Suprapubic skin (tissue), 4 donors: Measurements from ENCODE around the gene RBM28. TPM values are rescaled to one million over a fixed set of nuclear protein-coding genes. Genes with fewer than 3 reads are reported as not detected.
A peak's percentile ranks its signal among the peaks of the same experiment; 100 is the strongest.

Experiments
- DNase-seq, 2 donors: peaks; one replicate each; pipeline ENCODE4 v3.0.0-alpha.2; 2019; ENCODE audit warnings: low spot score in 2 of 2
- H3K27ac ChIP-seq: fragments of 200-600 bp; sonication (generic); one replicate; pipeline ENCODE4 v1.5.1; 2019
- H3K27me3 ChIP-seq: fragments of 200-600 bp; sonication (generic); one replicate; pipeline ENCODE4 v1.5.1; 2019
- H3K36me3 ChIP-seq: fragments of 200-600 bp; sonication (generic); one replicate; pipeline ENCODE4 v1.5.1; 2019
- H3K4me1 ChIP-seq: fragments of 200-600 bp; sonication (generic); one replicate; pipeline ENCODE4 v1.5.1; 2019
- H3K4me3 ChIP-seq: fragments of 200-600 bp; sonication (generic); one replicate; pipeline ENCODE4 v1.5.1; 2019; ENCODE audit warnings: mild to moderate bottlenecking
- H3K9me3 ChIP-seq: fragments of 200-600 bp; sonication (generic); one replicate; pipeline ENCODE4 v1.5.1; 2019
- CTCF ChIP-seq, 2 donors: fragments of 200-600 bp in 1 of 2; fragments of 450-650 bp in 1 of 2; sonication (generic) in 1 of 2; IDR thresholded peaks; one replicate each; pipeline ENCODE4 v1.5.1; 2016 to 2019; ENCODE audit warnings: antibody characterized with exemption in 2 of 2, mild to moderate bottlenecking in 1 of 2, moderate library complexity in 1 of 2
- EP300 ChIP-seq: sonication (generic); formaldehyde crosslinking; IDR thresholded peaks from one replicate; pipeline ENCODE4 v1.6.1; 2017; ENCODE audit warnings: antibody characterized with exemption
- POLR2A ChIP-seq, 2 donors: fragments of 450-650 bp; IDR thresholded peaks; one replicate each; pipeline ENCODE4 v1.6.1; 2017; ENCODE audit warnings: antibody characterized with exemption in 2 of 2, mild to moderate bottlenecking in 2 of 2, moderate library complexity in 2 of 2
- POLR2AphosphoS5 ChIP-seq, 3 donors: sonication (generic); formaldehyde crosslinking; IDR thresholded peaks; one replicate each; pipeline ENCODE4 v1.6.1; 2017; ENCODE audit warnings: antibody characterized with exemption in 3 of 3
- WGBS: methylation state at CpG from one replicate; pipeline ENCODE4 v1.1.5; 2018; 5-methylcytosine and 5-hydroxymethylcytosine counted together
- total RNA-seq, 4 donors: library from RNA; depleted of rRNA; stranded (reverse); fragments of >200 nt; gene quantifications; one replicate each; pipeline ENCODE4 v1.1.0, GENCODE V29; 2016

The RBM28 gene
- total RNA-seq: 10 to 100 TPM; 16.9 to 34.9 (median 25.6) TPM

DNA sequence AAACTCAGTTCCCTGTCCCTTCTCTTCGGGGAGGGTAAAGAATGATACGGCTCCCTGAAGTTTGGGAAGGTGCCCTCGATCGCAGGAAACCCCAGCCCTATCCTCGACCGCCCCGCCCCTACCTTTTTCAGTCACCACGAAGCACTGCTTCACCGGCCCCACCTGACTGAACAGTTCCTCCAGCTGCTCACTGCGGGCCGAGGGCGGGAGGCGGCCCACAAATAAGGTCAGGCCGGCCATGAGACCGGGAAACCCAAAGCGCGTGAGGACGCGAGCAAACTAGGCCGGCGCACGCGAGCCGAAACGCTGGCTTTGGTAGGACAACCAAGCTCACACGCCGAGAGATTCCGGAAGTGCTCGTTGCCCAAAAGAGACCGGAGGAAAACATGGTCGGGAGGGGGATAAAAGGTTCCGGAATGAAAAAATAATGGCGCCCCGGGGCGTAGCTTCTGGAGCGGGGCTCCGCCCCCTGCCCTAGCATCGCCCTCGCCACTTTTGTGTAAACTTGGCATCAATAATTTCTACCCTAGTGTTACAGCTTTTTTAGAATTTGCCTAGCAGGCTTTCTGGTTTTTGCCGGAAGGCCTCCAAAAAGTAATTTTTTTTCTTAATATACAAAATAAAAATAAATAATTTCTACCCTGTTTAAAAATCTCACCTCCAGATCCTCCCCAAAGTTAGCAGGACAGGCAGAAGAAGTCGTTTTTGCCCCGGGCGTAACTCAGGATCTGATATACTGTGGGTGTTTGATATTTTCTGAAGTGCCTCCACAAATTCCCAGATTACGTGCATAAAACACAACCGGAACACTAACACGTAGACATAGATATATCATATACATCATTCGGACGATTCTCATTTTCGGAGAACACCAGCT is at the start of gene RBM28:
RBM28 (minus strand) TSS at position 355 of the 877 bp plus-strand sequence; CDS start at position 240, 115 bp downstream.
- TF ChIP-seq POLR2AphosphoS5 (IDR thresholded peaks at IDR 0.05) (peak in 2 of 3 donors; percentile 41 to 94), EP300 (no peak), POLR2A (IDR thresholded peaks at IDR 0.05) (peak in 1 of 2 donors; percentile 29), CTCF (IDR thresholded peaks at IDR 0.05) (no peak)
- 11% methylated on average over 49 of the region's 49 CpGs for WGBS

DNA sequence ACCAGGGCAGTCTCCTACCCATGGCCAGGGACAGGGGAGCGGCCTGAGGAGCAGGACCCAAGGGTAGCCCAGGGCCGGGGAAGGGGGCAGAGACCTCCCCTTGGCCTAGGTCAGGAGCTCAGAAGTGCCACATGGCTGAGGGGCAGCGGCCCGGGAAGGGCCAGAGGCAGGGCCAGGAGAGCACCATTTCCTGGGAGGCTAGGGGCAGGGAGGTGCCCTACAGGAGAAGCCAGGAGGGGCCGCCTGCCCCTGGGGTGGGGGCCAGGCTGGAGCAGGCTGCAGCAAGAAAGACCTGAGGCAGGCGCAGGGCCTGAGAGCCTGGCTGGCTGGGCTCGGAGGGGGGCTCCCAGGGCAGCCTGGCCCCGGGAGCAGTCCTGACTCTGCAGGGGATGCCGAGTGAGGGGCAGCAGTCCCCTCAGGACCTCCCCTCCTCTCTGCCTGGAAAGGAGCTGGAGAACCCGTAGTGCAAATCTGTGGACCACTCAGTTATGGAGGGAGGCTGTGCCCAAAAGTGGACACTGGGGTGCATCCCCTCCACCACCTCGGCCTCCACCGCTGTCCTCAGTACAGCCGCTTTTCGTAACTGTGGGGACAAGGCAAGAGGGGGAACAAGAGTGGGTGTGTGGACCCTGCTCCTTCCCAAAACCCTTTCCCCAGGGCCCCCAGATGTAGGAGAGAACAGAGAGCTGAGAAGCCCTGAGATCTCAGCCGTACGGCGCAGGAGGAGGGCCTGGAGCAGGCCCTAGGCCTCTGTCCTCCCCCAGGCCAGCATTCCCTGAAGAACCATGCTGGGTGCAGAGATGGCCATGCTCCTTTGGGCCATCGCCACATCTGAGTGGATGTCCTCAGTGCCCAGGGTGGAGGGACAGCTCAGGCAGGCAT is 49.0 kb upstream of the RBM28 start:
- TF ChIP-seq CTCF (IDR thresholded peaks at IDR 0.05) (no peak), POLR2A (IDR thresholded peaks at IDR 0.05) (no peak), POLR2AphosphoS5 (IDR thresholded peaks at IDR 0.05) (no peak)
- peak in 1 of 2 donors; percentile 60 for DNase-seq
- H3K27ac ChIP-seq: no peak overlapping the region
- peaks cover 3% of the 10 kb centered on the region for H3K4me1 ChIP-seq
- no peak overlapping the region for H3K4me3 ChIP-seq
- H3K36me3 ChIP-seq: peaks cover 63% of the 10 kb centered on the region
- no peaks in the 10 kb centered on the region for H3K27me3 ChIP-seq
- 94% methylated on average over 11 of the region's 18 CpGs for WGBS
- no peaks in the 10 kb centered on the region for H3K9me3 ChIP-seq

More for the DNA sequence above, at the start of gene RBM28:
- H3K4me3 ChIP-seq: peak within 1 kb of the TSS; percentile 83
- peaks cover 23% of the 10 kb centered on the region for H3K4me1 ChIP-seq
- H3K9me3 ChIP-seq: no peaks in the 10 kb centered on the region
- peak; percentile 93 for DNase-seq
- H3K27ac ChIP-seq: peak within 1 kb of the TSS; percentile 82
- no peaks in the 10 kb centered on the region for H3K27me3 ChIP-seq
- peaks cover 10% of the 10 kb centered on the region for H3K36me3 ChIP-seq

GRCh38 chr7:128391805-128392204 is 48.1 kb upstream of the RBM28 start:
- Histone ChIP-seq H3K9me3 (no peaks in the 10 kb centered on the region), H3K27me3 (no peaks in the 10 kb centered on the region), H3K27ac (no peak overlapping the region), H3K36me3 (peaks cover 54% of the 10 kb centered on the region), H3K4me1 (peaks cover 9% of the 10 kb centered on the region), H3K4me3 (no peak overlapping the region)
- peak in 1 of 2 donors; percentile 47 for DNase-seq
- WGBS: 100% methylated on average over 5 of the region's 7 CpGs
- TF ChIP-seq POLR2A (IDR thresholded peaks at IDR 0.05) (no peak), EP300 (no peak), CTCF (IDR thresholded peaks at IDR 0.05) (no peak), POLR2AphosphoS5 (IDR thresholded peaks at IDR 0.05) (no peak)

DNA sequence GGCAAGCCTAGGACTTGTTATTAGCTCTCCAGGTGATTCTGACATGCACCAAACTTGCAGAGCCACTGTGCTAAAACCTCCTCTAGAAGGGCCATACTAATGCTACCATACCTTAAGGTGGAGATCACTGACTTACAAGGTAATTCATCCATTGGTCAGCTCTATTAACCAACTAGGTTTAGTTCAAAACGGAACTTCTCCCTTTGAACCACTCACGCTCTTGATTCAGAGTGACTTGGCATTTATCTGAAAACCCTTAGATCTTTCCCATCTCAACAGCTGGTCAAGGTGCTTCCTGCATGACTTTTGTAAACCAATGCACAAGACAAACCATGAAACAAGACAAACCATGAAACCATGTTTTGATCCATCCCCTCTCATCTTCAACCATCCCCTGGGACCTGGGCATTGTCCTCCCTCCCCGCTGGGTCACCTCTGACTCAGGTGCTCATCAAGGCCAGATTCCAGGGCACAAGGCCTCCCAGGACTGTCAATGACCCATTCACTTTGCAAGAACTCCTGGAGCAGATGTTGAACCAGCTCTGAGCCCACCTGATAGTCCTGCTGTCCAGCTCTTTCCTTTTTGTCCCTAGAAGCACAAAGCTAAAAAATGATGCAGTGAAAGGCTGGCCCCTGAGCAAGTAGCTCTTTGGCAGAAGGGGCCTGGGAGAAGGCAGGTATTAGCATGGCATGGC is 47.3 kb upstream of the RBM28 start:
- peaks cover 9% of the 10 kb centered on the region for H3K4me1 ChIP-seq
- WGBS: 90% methylated on average over 3 of the region's 3 CpGs
- H3K9me3 ChIP-seq: no peaks in the 10 kb centered on the region
- no peak overlapping the region for H3K4me3 ChIP-seq
- DNase-seq: peak in 1 of 2 donors; percentile 74
- H3K27me3 ChIP-seq: no peaks in the 10 kb centered on the region
- H3K36me3 ChIP-seq: peaks cover 46% of the 10 kb centered on the region
- H3K27ac ChIP-seq: no peak overlapping the region
- TF ChIP-seq CTCF (IDR thresholded peaks at IDR 0.05) (no peak), POLR2AphosphoS5 (IDR thresholded peaks at IDR 0.05) (no peak)
